GM19372 (cell line): Measurements from ENCODE around the gene UBE2S.
A peak's percentile ranks its signal among the peaks of the same experiment; 100 is the strongest.

Source experiments
- ATAC-seq: cut with Tn5 transposase; IDR thresholded peaks from one replicate; pipeline ENCODE4 v1.9.1; 2021; ENCODE audit warnings: mild to moderate bottlenecking, low read depth, moderate library complexity; ENCODE audit not compliant: unreplicated experiment

Gene UBE2S

GRCh38 chr19:55384920-55385723 is 22.5 kb downstream of the UBE2S start:
- peak; percentile 46 for ATAC-seq

GRCh38 chr19:55384131-55384919 is 23.3 kb downstream of the UBE2S start, which contains the start of gene TMEM238:
Gene TMEM238, minus strand, starts transcription at chr19:55384292. Its CDS starts 33 bp downstream, at chr19:55384259.
- no peak for ATAC-seq

- ATAC-seq: no peak
These were observed 24.1 kb downstream of the UBE2S start for GRCh38 chr19:55383279-55384130.

GRCh38 chr19:55382522-55383054 is 25.0 kb downstream of the UBE2S start:
- ATAC-seq: no peak

- no peak for ATAC-seq
These were observed 25.6 kb downstream of the UBE2S start for GRCh38 chr19:55382013-55382412.

- ATAC-seq: no peak
These were observed 28.4 kb downstream of the UBE2S start for GRCh38 chr19:55379174-55379573.

GRCh38 chr19:55377356-55378131 is 30.0 kb downstream of the UBE2S start:
- no peak for ATAC-seq

GRCh38 chr19:55376241-55376933 is 31.2 kb downstream of the UBE2S start, which contains the start of gene TMEM190:
Gene TMEM190, plus strand, starts transcription at chr19:55376826. Its CDS starts 28 bp downstream, at chr19:55376854.
- ATAC-seq: no peak

- no peak for ATAC-seq
These were observed 33.4 kb downstream of the UBE2S start for GRCh38 chr19:55373993-55374757.

GRCh38 chr19:55373306-55373992 is 34.1 kb downstream of the UBE2S start:
- no peak for ATAC-seq

- ATAC-seq: no peak
These were observed 35.1 kb downstream of the UBE2S start for GRCh38 chr19:55372316-55373081.

GRCh38 chr19:55370305-55370988 is 37.1 kb downstream of the UBE2S start, which contains the start of gene IL11:
Gene IL11, minus strand, starts transcription at chr19:55370463. Its CDS starts 153 bp downstream, at chr19:55370310.
- no peak for ATAC-seq

- ATAC-seq: no peak
These were observed 37.8 kb downstream of the UBE2S start for GRCh38 chr19:55369653-55370304.

GRCh38 chr19:55368701-55369563 is 38.7 kb downstream of the UBE2S start:
- ATAC-seq: no peak

- ATAC-seq: no peak
These were observed 39.5 kb downstream of the UBE2S start for GRCh38 chr19:55368106-55368505.
